Erythroblast (primary cell): ENCODE measurements around the gene RNF39.

Experiments
- GATA1 ChIP-seq: IDR thresholded peaks from 2 replicates; pipeline ENCODE4 v1.6.1; 2011; ENCODE audit warnings: low read depth, mild to moderate bottlenecking, control low read depth, low read length, moderate library complexity
- POLR2A ChIP-seq: IDR thresholded peaks from 2 replicates; pipeline ENCODE4 v1.6.1; 2011; ENCODE audit warnings: mild to moderate bottlenecking, low read length

- no peak for TF ChIP-seq POLR2A
- no peak for TF ChIP-seq GATA1
Measured at GRCh38 chr6:30096829-30097228, 21.3 kb upstream of the RNF39 start.
